Measurements from ENCODE around the gene TMSB4X.
"Not testable (repeated sequence)": the region's sequence is repeated elsewhere in the genome, so short reads cannot be mapped to it uniquely, and the experiment has no call there.

TMSB4X gene

DNA sequence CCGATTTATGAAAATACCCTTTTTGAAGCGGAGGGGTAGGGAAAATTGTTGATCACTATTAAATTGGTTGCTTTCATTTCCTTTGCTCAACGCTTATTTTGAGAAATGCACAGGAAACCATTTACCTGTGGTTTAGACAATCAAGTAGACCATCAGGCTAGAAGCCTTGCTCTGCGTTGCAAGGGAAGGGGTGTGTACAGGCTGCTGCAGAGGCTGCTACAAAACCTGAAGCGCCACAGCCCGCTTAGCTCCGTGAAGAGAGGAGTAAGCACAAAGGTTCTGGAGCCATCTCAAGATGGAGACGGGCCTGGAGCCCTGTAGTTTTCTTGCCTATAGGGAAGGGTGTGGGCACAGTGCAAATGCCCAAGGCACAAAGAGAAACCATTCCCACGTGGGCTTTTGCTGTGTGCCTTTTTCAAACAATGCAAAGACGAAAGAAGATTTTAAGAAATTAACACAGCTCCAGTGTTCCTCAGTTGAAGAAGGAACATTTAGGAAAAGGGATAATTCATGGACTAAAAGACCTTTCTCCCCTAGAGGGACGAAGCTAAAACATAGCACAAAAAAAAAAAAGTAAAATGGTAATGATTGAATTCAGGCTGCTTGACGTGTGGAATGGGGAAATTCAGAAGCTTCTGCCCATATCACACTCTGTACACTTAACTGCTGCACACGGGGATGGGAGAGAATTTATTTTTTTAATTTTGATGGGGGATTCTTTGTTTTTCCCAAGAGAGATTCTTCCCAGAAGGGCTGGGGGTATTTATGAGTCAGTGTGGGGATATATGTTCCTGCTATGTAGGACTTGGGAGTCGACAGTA is 3.5 kb downstream of the TMSB4X start:
- H3K36me3 ChIP-seq (ENCODE audit: insufficient read depth, low read length), result peaks cover 26% of the 10 kb centered on the region
- H3K4me2 ChIP-seq (ENCODE audit: low read length), result peak overlapping the region; percentile 85
- peaks cover 12% of the 10 kb centered on the region for H3K4me1 ChIP-seq (ENCODE audit: control insufficient read depth, insufficient read depth, low read length)
- peak overlapping the region; percentile 86 for H3K4me3 ChIP-seq (ENCODE audit: low read length)
- H3K27me3 ChIP-seq (ENCODE audit: control insufficient read depth, insufficient read depth, low read length), result no peaks in the 10 kb centered on the region
- H3K9ac ChIP-seq (ENCODE audit: low read depth, low read length), result peak overlapping the region; percentile 99
- no peaks in the 10 kb centered on the region for H3K9me3 ChIP-seq (replicated peaks; ENCODE audit: low read length)

- Histone ChIP-seq H3K27me3 (ENCODE audit: control insufficient read depth, insufficient read depth, low read length) (no peaks in the 10 kb centered on the region), H3K4me2 (ENCODE audit: low read length) (no peak overlapping the region), H3K4me1 (ENCODE audit: control insufficient read depth, insufficient read depth, low read length) (peaks cover 8% of the 10 kb centered on the region), H3K36me3 (ENCODE audit: insufficient read depth, low read length) (peaks cover 26% of the 10 kb centered on the region), H3K9ac (ENCODE audit: low read depth, low read length) (peak overlapping the region; percentile 99), H3K4me3 (ENCODE audit: low read length) (no peak overlapping the region), H3K9me3 (replicated peaks; ENCODE audit: low read length) (no peaks in the 10 kb centered on the region)
These were observed 4.2 kb downstream of the TMSB4X start for GRCh38 chrX:12979026-12979607.

- Histone ChIP-seq H3K36me3 (ENCODE audit: insufficient read depth, low read length) (peaks cover 26% of the 10 kb centered on the region), H3K4me2 (ENCODE audit: low read length) (no peak overlapping the region), H3K27me3 (ENCODE audit: control insufficient read depth, insufficient read depth, low read length) (no peaks in the 10 kb centered on the region), H3K9me3 (replicated peaks; ENCODE audit: low read length) (no peaks in the 10 kb centered on the region), H3K4me1 (ENCODE audit: control insufficient read depth, insufficient read depth, low read length) (peaks cover 7% of the 10 kb centered on the region), H3K4me3 (ENCODE audit: low read length) (no peak overlapping the region), H3K9ac (ENCODE audit: low read depth, low read length) (no peak overlapping the region)
These were observed 4.7 kb downstream of the TMSB4X start for GRCh38 chrX:12979616-12980015.

GRCh38 chrX:12980039-12980438 is 5.1 kb downstream of the TMSB4X start:
- not testable (repeated sequence) for H3K27me3 ChIP-seq (ENCODE audit: control insufficient read depth, insufficient read depth, low read length); H3K4me2 ChIP-seq (ENCODE audit: low read length); H3K9me3 ChIP-seq (replicated peaks; ENCODE audit: low read length); H3K9ac ChIP-seq (ENCODE audit: low read depth, low read length); H3K4me3 ChIP-seq (ENCODE audit: low read length)
- peaks cover 26% of the 10 kb centered on the region for H3K36me3 ChIP-seq (ENCODE audit: insufficient read depth, low read length)
- H3K4me1 ChIP-seq (ENCODE audit: control insufficient read depth, insufficient read depth, low read length), result peaks cover 10% of the 10 kb centered on the region

- Histone ChIP-seq H3K4me3 (ENCODE audit: low read length) (no peak overlapping the region), H3K9me3 (replicated peaks; ENCODE audit: low read length) (no peaks in the 10 kb centered on the region), H3K36me3 (ENCODE audit: insufficient read depth, low read length) (peaks cover 9% of the 10 kb centered on the region), H3K4me1 (ENCODE audit: control insufficient read depth, insufficient read depth, low read length) (peaks cover 13% of the 10 kb centered on the region), H3K27me3 (ENCODE audit: control insufficient read depth, insufficient read depth, low read length) (no peaks in the 10 kb centered on the region), H3K4me2 (ENCODE audit: low read length) (no peak overlapping the region), H3K9ac (ENCODE audit: low read depth, low read length) (no peak overlapping the region)
These were observed 7.0 kb downstream of the TMSB4X start for GRCh38 chrX:12981880-12982279.

DNA sequence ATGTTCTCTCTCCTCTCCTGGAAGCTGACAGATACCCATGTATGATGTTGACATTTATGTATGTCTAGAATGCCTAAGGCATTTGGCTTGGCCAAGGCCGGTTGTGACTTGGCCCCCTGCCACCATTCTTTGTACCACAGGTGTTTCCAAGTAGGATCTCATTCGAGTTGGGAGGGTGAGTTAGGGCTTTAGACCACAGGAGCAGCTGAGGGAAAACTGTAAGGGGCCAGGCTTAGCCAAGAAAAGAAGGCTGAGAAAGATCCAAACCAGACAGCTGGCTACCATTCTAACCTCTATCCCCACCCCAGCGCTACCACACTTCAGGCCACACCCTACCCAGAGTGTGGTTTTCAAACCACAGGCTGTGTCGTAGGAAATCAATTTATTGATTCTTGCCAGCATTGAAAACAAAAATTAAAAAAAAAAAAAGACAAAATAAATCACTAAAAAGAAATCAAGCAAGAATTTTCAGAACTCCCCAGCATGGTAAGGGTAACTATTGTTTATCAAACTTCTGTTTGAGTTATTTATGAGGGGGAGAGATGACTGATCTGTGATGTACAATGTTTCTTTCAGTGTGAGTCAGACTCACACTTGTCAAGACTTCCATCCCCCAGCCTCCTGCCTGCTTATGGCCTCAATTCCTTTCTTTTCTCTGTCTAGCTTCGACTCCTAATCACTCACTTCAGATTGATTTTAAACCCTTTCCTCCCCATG is 9.9 kb downstream of the TMSB4X start:
- no peak overlapping the region for H3K9ac ChIP-seq (ENCODE audit: low read depth, low read length)
- peak overlapping the region; percentile 22 for H3K4me2 ChIP-seq (ENCODE audit: low read length)
- H3K4me1 ChIP-seq (ENCODE audit: control insufficient read depth, insufficient read depth, low read length), result peaks cover 9% of the 10 kb centered on the region
- no peaks in the 10 kb centered on the region for H3K27me3 ChIP-seq (ENCODE audit: control insufficient read depth, insufficient read depth, low read length)
- H3K36me3 ChIP-seq (ENCODE audit: insufficient read depth, low read length), result no peaks in the 10 kb centered on the region
- H3K9me3 ChIP-seq (replicated peaks; ENCODE audit: low read length), result no peaks in the 10 kb centered on the region
- no peak overlapping the region for H3K4me3 ChIP-seq (ENCODE audit: low read length)

DNA sequence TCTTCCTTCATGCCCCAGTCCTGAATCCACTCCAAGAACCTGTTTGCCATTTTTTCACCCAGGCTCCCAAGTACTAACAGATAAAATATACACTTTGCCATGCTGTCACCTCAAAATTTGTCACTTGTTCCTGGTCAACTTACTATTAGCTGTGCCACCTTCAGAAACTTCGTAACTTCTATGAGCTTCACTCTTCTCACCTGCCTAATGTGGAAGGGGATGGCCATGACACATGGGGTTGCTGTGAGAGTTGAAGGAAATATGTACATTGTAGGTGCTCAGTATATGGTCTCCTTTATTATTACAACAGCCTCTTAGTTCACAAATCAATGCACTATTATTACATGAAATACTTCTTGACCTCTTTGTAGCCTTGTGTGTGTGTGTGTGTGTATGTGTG is 10.4 kb downstream of the TMSB4X start:
- Histone ChIP-seq H3K4me2 (ENCODE audit: low read length) (peak overlapping the region; percentile 22), H3K9me3 (replicated peaks; ENCODE audit: low read length) (no peaks in the 10 kb centered on the region), H3K36me3 (ENCODE audit: insufficient read depth, low read length) (no peaks in the 10 kb centered on the region), H3K4me3 (ENCODE audit: low read length) (no peak overlapping the region), H3K9ac (ENCODE audit: low read depth, low read length) (no peak overlapping the region), H3K4me1 (ENCODE audit: control insufficient read depth, insufficient read depth, low read length) (peaks cover 9% of the 10 kb centered on the region), H3K27me3 (ENCODE audit: control insufficient read depth, insufficient read depth, low read length) (no peaks in the 10 kb centered on the region)

- Histone ChIP-seq H3K36me3 (ENCODE audit: insufficient read depth, low read length) (no peaks in the 10 kb centered on the region), H3K9ac (ENCODE audit: low read depth, low read length) (no peak overlapping the region), H3K27me3 (ENCODE audit: control insufficient read depth, insufficient read depth, low read length) (no peaks in the 10 kb centered on the region), H3K4me3 (ENCODE audit: low read length) (no peak overlapping the region), H3K4me2 (ENCODE audit: low read length) (no peak overlapping the region), H3K4me1 (ENCODE audit: control insufficient read depth, insufficient read depth, low read length) (peaks cover 9% of the 10 kb centered on the region), H3K9me3 (replicated peaks; ENCODE audit: low read length) (no peaks in the 10 kb centered on the region)
These were observed 11.4 kb downstream of the TMSB4X start for GRCh38 chrX:12986164-12986779.

GRCh38 chrX:12986886-12987285 is 12.0 kb downstream of the TMSB4X start:
- no peak overlapping the region for H3K4me2 ChIP-seq (ENCODE audit: low read length)
- no peaks in the 10 kb centered on the region for H3K36me3 ChIP-seq (ENCODE audit: insufficient read depth, low read length)
- H3K9me3 ChIP-seq (replicated peaks; ENCODE audit: low read length), result no peaks in the 10 kb centered on the region
- no peak overlapping the region for H3K9ac ChIP-seq (ENCODE audit: low read depth, low read length)
- H3K4me1 ChIP-seq (ENCODE audit: control insufficient read depth, insufficient read depth, low read length), result peaks cover 9% of the 10 kb centered on the region
- H3K4me3 ChIP-seq (ENCODE audit: low read length), result no peak overlapping the region
- H3K27me3 ChIP-seq (ENCODE audit: control insufficient read depth, insufficient read depth, low read length), result no peaks in the 10 kb centered on the region

DNA sequence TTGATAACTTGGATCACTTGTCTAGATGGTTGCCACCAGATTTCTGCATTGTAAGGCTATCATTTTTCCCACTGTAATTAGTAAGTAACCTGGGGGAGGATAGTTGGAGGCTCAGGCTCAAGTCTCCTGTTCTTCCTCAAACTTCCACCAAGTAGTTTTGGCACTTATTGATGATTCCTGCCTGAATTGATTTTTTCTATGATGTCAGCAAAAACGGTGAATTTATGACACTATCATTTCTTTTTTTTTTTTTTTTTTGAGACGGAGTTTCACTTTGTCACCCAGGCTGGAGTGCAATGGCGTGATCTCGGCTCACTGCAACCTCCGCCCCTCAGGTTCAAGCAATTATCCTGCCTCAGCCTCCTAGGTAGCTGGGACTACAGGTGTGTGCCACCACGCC is 12.4 kb downstream of the TMSB4X start:
- Histone ChIP-seq H3K4me1 (ENCODE audit: control insufficient read depth, insufficient read depth, low read length) (peaks cover 9% of the 10 kb centered on the region), H3K9ac (ENCODE audit: low read depth, low read length) (no peak overlapping the region), H3K36me3 (ENCODE audit: insufficient read depth, low read length) (no peaks in the 10 kb centered on the region), H3K4me2 (ENCODE audit: low read length) (no peak overlapping the region), H3K27me3 (ENCODE audit: control insufficient read depth, insufficient read depth, low read length) (no peaks in the 10 kb centered on the region), H3K4me3 (ENCODE audit: low read length) (no peak overlapping the region), H3K9me3 (replicated peaks; ENCODE audit: low read length) (no peaks in the 10 kb centered on the region)

GRCh38 chrX:12987900-12988594 is 13.1 kb downstream of the TMSB4X start:
- no peaks in the 10 kb centered on the region for H3K9me3 ChIP-seq (replicated peaks; ENCODE audit: low read length)

More at GRCh38 chrX:12987900-12988594, 13.1 kb downstream of the TMSB4X start:
- Histone ChIP-seq H3K27me3 (ENCODE audit: control insufficient read depth, insufficient read depth, low read length) (no peaks in the 10 kb centered on the region), H3K4me1 (ENCODE audit: control insufficient read depth, insufficient read depth, low read length) (peaks cover 9% of the 10 kb centered on the region), H3K4me2 (ENCODE audit: low read length) (no peak overlapping the region), H3K36me3 (ENCODE audit: insufficient read depth, low read length) (no peaks in the 10 kb centered on the region), H3K9ac (ENCODE audit: low read depth, low read length) (no peak overlapping the region), H3K4me3 (ENCODE audit: low read length) (no peak overlapping the region)
